CD8-positive, alpha-beta memory T cell (primary cell): ENCODE measurements around the gene EIF2D. TPM values are rescaled to one million over a fixed set of nuclear protein-coding genes. Genes with fewer than 3 reads are reported as not detected.
"Not testable (repeated sequence)": the region's sequence is repeated elsewhere in the genome, so short reads cannot be mapped to it uniquely, and the experiment has no call there.

Source experiments
- CTCF ChIA-PET: fragments of 350-600 bp; sonication (Branson Sonifier 250); formaldehyde crosslinking; loops from one replicate; lab custom pipeline; 2021; ENCODE audit warnings: antibody characterized with exemption; lab: Charles Lee
- POLR2A ChIA-PET: fragments of 350-600 bp; sonication (Branson Sonifier 250); formaldehyde crosslinking; loops from one replicate; lab custom pipeline; 2021; ENCODE audit warnings: antibody characterized with exemption; lab: Charles Lee
- DNase-seq, 5 donors: peaks; one replicate each; pipeline versions ENCODE4 v3.0.0 to v3.0.0-alpha.2; 2020 to 2022; ENCODE audit warnings: mixed read lengths in 1 of 5
- H3K27ac ChIP-seq: one replicate; pipeline ENCODE4 v1.7.0; 2013; ENCODE audit warnings: low read depth, mild to moderate bottlenecking, low read length, moderate library complexity
- H3K27me3 ChIP-seq: 2 replicates; pipeline ENCODE4 v1.7.0; 2013; ENCODE audit warnings: low read length, mild to moderate bottlenecking; ENCODE audit not compliant: insufficient read depth, poor library complexity, severe bottlenecking
- H3K36me3 ChIP-seq: 2 replicates; pipeline ENCODE4 v1.7.0; 2013; ENCODE audit warnings: mild to moderate bottlenecking, low read length, moderate library complexity; ENCODE audit not compliant: insufficient read depth
- H3K4me1 ChIP-seq: 2 replicates; pipeline ENCODE4 v1.7.0; 2013; ENCODE audit warnings: mild to moderate bottlenecking, low read length, moderate library complexity; ENCODE audit not compliant: insufficient read depth
- H3K4me3 ChIP-seq: 2 replicates; pipeline ENCODE4 v1.7.0; 2013; ENCODE audit warnings: mild to moderate bottlenecking, low read length
- H3K9me3 ChIP-seq: 2 replicates; pipeline ENCODE4 v1.7.0; 2013; ENCODE audit warnings: mild to moderate bottlenecking, low read length
- H3K27ac Mint-ChIP-seq, 8 donors: one replicate each; pipeline ENCODE4 v1.8.0; 2020 to 2021; ENCODE audit warnings: mixed read lengths in 8 of 8, mild to moderate bottlenecking in 6 of 8, inconsistent platforms in 3 of 8, moderate library complexity in 3 of 8
- H3K27me3 Mint-ChIP-seq, 2 donors: one replicate each; pipeline ENCODE4 v1.8.0; 2020 to 2021; ENCODE audit warnings: mixed read lengths in 2 of 2, mild to moderate bottlenecking in 1 of 2, moderate library complexity in 1 of 2
- H3K36me3 Mint-ChIP-seq, 3 donors: one replicate each; pipeline ENCODE4 v1.8.0; 2020 to 2021; ENCODE audit warnings: mixed read lengths in 3 of 3, inconsistent platforms in 1 of 3, mild to moderate bottlenecking in 1 of 3
- H3K4me1 Mint-ChIP-seq, 3 donors: one replicate each; pipeline ENCODE4 v1.8.0; 2020 to 2021; ENCODE audit warnings: mixed read lengths in 3 of 3, inconsistent platforms in 1 of 3, mild to moderate bottlenecking in 1 of 3
- H3K4me3 Mint-ChIP-seq, 7 donors: one replicate each; pipeline ENCODE4 v1.8.0; 2020 to 2021; ENCODE audit warnings: mixed read lengths in 7 of 7, mild to moderate bottlenecking in 6 of 7, moderate library complexity in 4 of 7, inconsistent platforms in 2 of 7
- H3K9me3 Mint-ChIP-seq, 5 donors: one replicate each; pipeline ENCODE4 v1.8.0; 2020 to 2022; ENCODE audit warnings: mixed read lengths in 5 of 5, mild to moderate bottlenecking in 3 of 5, moderate library complexity in 2 of 5, inconsistent platforms in 1 of 5
- polyA plus RNA-seq: library from polyadenylated mRNA; unstranded; fragments of 300-500 nt; fragmentation: Illumina TruSeq; gene quantifications from one replicate; pipeline ENCODE4 v1.2.3, GENCODE V29; 2021
- total RNA-seq, 2 experiments: library from RNA; stranded (reverse); gene quantifications; one replicate each; pipeline ENCODE4 v1.2.3, GENCODE V29; 2021

EIF2D gene
- total and polyA plus RNA-seq, 3 experiments from 2014 or later, result 35.3 to 88.7 (median 82.7) TPM

GRCh38 chr1:206647224-206647623 lies 35.0 kb upstream of the EIF2D start:
- DNase-seq, result no peak
- no peak overlapping the region for H3K4me3 Mint-ChIP-seq
- H3K9me3 Mint-ChIP-seq, result no peaks in the 10 kb centered on the region
- H3K27ac Mint-ChIP-seq, result no peak overlapping the region
- H3K9me3 ChIP-seq, result no peaks in the 10 kb centered on the region
- H3K27me3 ChIP-seq, result no peaks in the 10 kb centered on the region
- CTCF ChIA-PET, result interaction anchor here (1.4 kb wide), 1 partner anchor 17 kb away, joined by 6 read pairs; no protein-coding TSS in a partner anchor
- peaks cover 0 to 4% (median 0%) of the 10 kb centered on the region in 3 donors for H3K36me3 Mint-ChIP-seq
- no peak overlapping the region for H3K27ac ChIP-seq
- no peaks in the 10 kb centered on the region for H3K36me3 ChIP-seq
- POLR2A ChIA-PET, result no interaction called here
- H3K4me3 ChIP-seq, result no peak overlapping the region
- no peaks in the 10 kb centered on the region for H3K4me1 ChIP-seq
- no peaks in the 10 kb centered on the region for H3K4me1 Mint-ChIP-seq
- peaks cover 0 to 4% of the 10 kb centered on the region in 2 donors for H3K27me3 Mint-ChIP-seq

GRCh38 chr1:206646504-206646903 lies 34.2 kb upstream of the EIF2D start:
- ChIA-PET CTCF (no interaction called here), POLR2A (no interaction called here)
- Histone ChIP-seq H3K4me1 (no peaks in the 10 kb centered on the region), H3K27me3 (no peaks in the 10 kb centered on the region), H3K9me3 (no peaks in the 10 kb centered on the region), H3K4me3 (no peak overlapping the region), H3K36me3 (no peaks in the 10 kb centered on the region), H3K27ac (no peak overlapping the region)
- no peaks in the 10 kb centered on the region for H3K9me3 Mint-ChIP-seq
- peaks cover 0 to 4% (median 0%) of the 10 kb centered on the region in 3 donors for H3K36me3 Mint-ChIP-seq
- DNase-seq, result no peak
- no peak overlapping the region for H3K4me3 Mint-ChIP-seq
- no peak overlapping the region for H3K27ac Mint-ChIP-seq
- peaks cover 0 to 4% of the 10 kb centered on the region in 2 donors for H3K27me3 Mint-ChIP-seq
- no peaks in the 10 kb centered on the region for H3K4me1 Mint-ChIP-seq

GRCh38 chr1:206643118-206643698 lies 30.9 kb upstream of the EIF2D start:
- Histone ChIP-seq H3K27me3 (no peaks in the 10 kb centered on the region), H3K27ac (no peak overlapping the region), H3K4me3 (no peak overlapping the region), H3K36me3 (no peaks in the 10 kb centered on the region), H3K9me3 (no peaks in the 10 kb centered on the region), H3K4me1 (no peaks in the 10 kb centered on the region)
- Mint-ChIP-seq H3K4me1 (no peaks in the 10 kb centered on the region), H3K9me3 (no peaks in the 10 kb centered on the region), H3K27me3 (peaks cover 0 to 5% of the 10 kb centered on the region in 2 donors), H3K4me3 (no peak overlapping the region), H3K36me3 (peaks cover 0 to 4% (median 0%) of the 10 kb centered on the region in 3 donors), H3K27ac (no peak overlapping the region)
- CTCF ChIA-PET, result interaction anchor here (1.7 kb wide), 1 partner anchor 8 kb away, joined by 6 read pairs; the partner anchor contains the start of gene DYRK3
- POLR2A ChIA-PET, result no interaction called here
- DNase-seq, result no peak

- CTCF ChIA-PET, POLR2A ChIA-PET: not testable (repeated sequence)
Measured at GRCh38 chr1:206642074-206642473, 29.8 kb upstream of the EIF2D start.

GRCh38 chr1:206637605-206638004 lies 25.3 kb upstream of the EIF2D start:
- no peak for DNase-seq
- peak overlapping the region; percentile 3 for H3K27ac ChIP-seq
- H3K9me3 ChIP-seq, result no peaks in the 10 kb centered on the region
- H3K4me1 ChIP-seq, result peaks cover 13% of the 10 kb centered on the region
- H3K27me3 Mint-ChIP-seq, result peaks cover 6 to 10% of the 10 kb centered on the region in 2 donors
- H3K36me3 ChIP-seq, result no peaks in the 10 kb centered on the region
- H3K4me3 ChIP-seq, result no peak overlapping the region
- H3K27me3 ChIP-seq, result no peaks in the 10 kb centered on the region
- peak overlapping the region in 1 of 7 donors; percentile 67 for H3K4me3 Mint-ChIP-seq
- ChIA-PET CTCF (interaction anchor here (1.1 to 4.7 kb wide), 2 partner anchors 19 to 92 kb away, joined by 3 to 17 read pairs; no protein-coding TSS in a partner anchor), POLR2A (no interaction called here)
- H3K27ac Mint-ChIP-seq, result peak overlapping the region in 3 of 8 donors; percentile 5 to 83 (median 43)
- no peaks in the 10 kb centered on the region for H3K36me3 Mint-ChIP-seq
- no peaks in the 10 kb centered on the region for H3K9me3 Mint-ChIP-seq
- H3K4me1 Mint-ChIP-seq, result peaks cover 13 to 27% (median 18%) of the 10 kb centered on the region in 3 donors

More at GRCh38 chr1:206642074-206642473, 29.8 kb upstream of the EIF2D start:
- not testable (repeated sequence) for H3K4me3 ChIP-seq, H3K27ac Mint-ChIP-seq, H3K36me3 Mint-ChIP-seq, H3K36me3 ChIP-seq, H3K4me1 ChIP-seq, DNase-seq, H3K27me3 Mint-ChIP-seq, H3K9me3 ChIP-seq, H3K4me3 Mint-ChIP-seq, H3K27ac ChIP-seq, H3K9me3 Mint-ChIP-seq, H3K27me3 ChIP-seq, H3K4me1 Mint-ChIP-seq

- Mint-ChIP-seq H3K4me3 (peak overlapping the region in 1 of 7 donors; percentile 67), H3K27me3 (peaks cover 10 to 13% of the 10 kb centered on the region in 2 donors), H3K4me1 (peaks cover 13 to 27% (median 18%) of the 10 kb centered on the region in 3 donors), H3K9me3 (no peaks in the 10 kb centered on the region), H3K27ac (peak overlapping the region in 5 of 8 donors; percentile 9 to 83 (median 26)), H3K36me3 (no peaks in the 10 kb centered on the region)
- Histone ChIP-seq H3K9me3 (no peaks in the 10 kb centered on the region), H3K27ac (no peak overlapping the region), H3K4me1 (peaks cover 13% of the 10 kb centered on the region), H3K4me3 (no peak overlapping the region), H3K27me3 (no peaks in the 10 kb centered on the region), H3K36me3 (no peaks in the 10 kb centered on the region)
- ChIA-PET CTCF (interaction anchor here (1.9 to 8.4 kb wide), 4 partner anchors 12 to 345 kb away, joined by 8 to 108 read pairs (median 15); no protein-coding TSS in a partner anchor), POLR2A (interaction anchor here (0.6 kb wide), 1 partner anchor 80 kb away, joined by 3 read pairs; no protein-coding TSS in a partner anchor)
- no peak for DNase-seq
Measured at GRCh38 chr1:206636671-206637070, 24.4 kb upstream of the EIF2D start.

GRCh38 chr1:206635978-206636345 lies 23.7 kb upstream of the EIF2D start:
- H3K4me3 ChIP-seq, result peak overlapping the region; percentile 62
- H3K36me3 ChIP-seq, result no peaks in the 10 kb centered on the region
- ChIA-PET POLR2A (interaction anchor here (0.6 to 1.4 kb wide), 4 partner anchors 56 to 285 kb away, joined by 3 read pairs; partner anchors contain the start of gene FCMR), CTCF (interaction anchor here (0.8 to 8.4 kb wide), 24 partner anchors 8 to 347 kb away, joined by 3 to 108 read pairs (median 6); partner anchors contain the start of genes EIF2D and IKBKE)
- DNase-seq, result no peak
- Mint-ChIP-seq H3K36me3 (no peaks in the 10 kb centered on the region), H3K9me3 (no peaks in the 10 kb centered on the region), H3K27ac (peak overlapping the region in 7 of 8 donors; percentile 9 to 83 (median 52)), H3K4me3 (peak overlapping the region; percentile 64 to 96 (median 86)), H3K4me1 (peaks cover 13 to 27% (median 18%) of the 10 kb centered on the region in 3 donors), H3K27me3 (peaks cover 10 to 13% of the 10 kb centered on the region in 2 donors)
- H3K9me3 ChIP-seq, result no peaks in the 10 kb centered on the region
- H3K27me3 ChIP-seq, result no peaks in the 10 kb centered on the region
- H3K4me1 ChIP-seq, result peaks cover 13% of the 10 kb centered on the region
- H3K27ac ChIP-seq, result peak overlapping the region; percentile 59
